Spleen (tissue), 11 donors: ENCODE results near the gene LOXL1. TPM values are rescaled to one million over a fixed set of nuclear protein-coding genes. Genes with fewer than 3 reads are reported as not detected.

Experiments
- DNase-seq: peaks from one replicate; pipeline ENCODE4 v3.0.0-alpha.2; 2020
- H3K27ac ChIP-seq, 8 donors: fragments of 200-600 bp; sonication (generic) in 7 of 8; 1 replicate in 4 of 8; 2 replicates in 4 of 8; pipeline versions ENCODE4 v1.5.0 to v1.8.0; 2016 to 2021; ENCODE audit warnings: inconsistent platforms in 4 of 8, mild to moderate bottlenecking in 4 of 8, moderate library complexity in 1 of 8
- H3K27me3 ChIP-seq, 7 donors: fragments of 200-600 bp; sonication (generic) in 6 of 7; replicated peaks in 1 of 7; 1 replicate in 4 of 7; 2 replicates in 3 of 7; pipeline versions ENCODE4 v1.5.0 to v1.8.0; 2016 to 2021; ENCODE audit warnings: inconsistent platforms in 3 of 7, mild to moderate bottlenecking in 1 of 7
- H3K36me3 ChIP-seq, 6 donors: fragments of 200-600 bp; sonication (generic) in 5 of 6; 1 replicate in 4 of 6; 2 replicates in 2 of 6; pipeline versions ENCODE4 v1.5.0 to v1.8.0; 2016 to 2021; ENCODE audit warnings: inconsistent platforms in 2 of 6
- H3K4me1 ChIP-seq, 6 donors: fragments of 200-600 bp; sonication (generic) in 5 of 6; 1 replicate in 3 of 6; 2 replicates in 3 of 6; pipeline versions ENCODE4 v1.5.0 to v1.8.0; 2016 to 2021; ENCODE audit warnings: inconsistent platforms in 3 of 6
- H3K4me3 ChIP-seq, 8 donors: fragments of 200-600 bp; sonication (generic) in 7 of 8; 1 replicate in 4 of 8; 2 replicates in 4 of 8; pipeline versions ENCODE4 v1.5.0 to v1.8.0; 2016 to 2021; ENCODE audit warnings: inconsistent platforms in 4 of 8, mild to moderate bottlenecking in 4 of 8, moderate library complexity in 2 of 8
- H3K9me3 ChIP-seq, 8 donors: fragments of 200-600 bp; sonication (generic) in 7 of 8; 1 replicate in 4 of 8; 2 replicates in 4 of 8; pipeline versions ENCODE4 v1.5.0 to v1.8.0; 2016 to 2021; ENCODE audit warnings: inconsistent platforms in 4 of 8
- POLR2A ChIP-seq, 3 donors: fragments of 450-650 bp; IDR thresholded peaks; one replicate each; pipeline ENCODE4 v1.5.1; 2017; ENCODE audit warnings: antibody characterized with exemption in 3 of 3, mild to moderate bottlenecking in 1 of 3
- POLR2AphosphoS5 ChIP-seq, 3 donors: sonication (generic); formaldehyde crosslinking; IDR thresholded peaks; one replicate each; pipeline ENCODE4 v1.5.1; 2017; ENCODE audit warnings: antibody characterized with exemption in 3 of 3
- WGBS, 5 donors: extraction: QIAGEN DNeasy Blood & Tissue Kit in 3 of 5; methylation state at CpG; one replicate each; pipeline versions ENCODE4 v1.1.5 to v1.1.7; 2013 to 2018; 5-methylcytosine and 5-hydroxymethylcytosine counted together
- intact Hi-C: fragments of 100-400 bp; cut with DNase I; formaldehyde crosslinking; loops from one replicate; pipeline ENCODE4 v1.15.0; 2023; ENCODE audit warnings: low total_unique reads
- polyA plus RNA-seq, 3 donors: library from polyadenylated mRNA; stranded (reverse); fragments of 200-250 nt; gene quantifications; one replicate each; pipeline ENCODE4 v1.2.1, GENCODE V29; 2013
- total RNA-seq, 7 donors: library from RNA; depleted of rRNA in 3 of 7; stranded (reverse); fragments of >200 nt in 3 of 7; fragmentation: NEBNext Ultra II Directional in 4 of 7; extraction: Animal tissue kit (Norgen Biotek cat#: 25700) in 4 of 7; gene quantifications; one replicate each; pipeline versions ENCODE4 v1.1.0 to v1.2.1, GENCODE V29; 2016 to 2021
- TF ChIP-seq, protein P1 (sequence below), 11 experiments: fragments of 200-600 bp in 7 of 11; fragments of 450-650 bp in 4 of 11; sonication (generic) in 4 of 11; IDR thresholded peaks in 8 of 11; conservative IDR thresholded peaks in 3 of 11; 1 replicate in 7 of 11; 2 replicates in 4 of 11; pipeline versions ENCODE4 v1.4.0 to v1.8.0; 2016 to 2021; ENCODE audit warnings: antibody characterized with exemption in 11 of 11, inconsistent platforms in 4 of 11, mild to moderate bottlenecking in 1 of 11
- donor health status: healthy with polysubstance abuse.
- donor health status: DM: no; HTN: no; CAD: no; lungs with moderate emphysema.
- donor health status: DM: no; HTN: no; CAD: no.
- donor health status: Bipolar disorder and iron deficiency.
- donor health status: healthy.
- donor health status: DM: no; HTN: no; CAD: no.
- donor health status: DM: yes; HTN: yes; CAD: no.

Gene LOXL1
- total and polyA plus RNA-seq, 10 donors: 3.3 to 11.3 (median 8.1) TPM

DNA sequence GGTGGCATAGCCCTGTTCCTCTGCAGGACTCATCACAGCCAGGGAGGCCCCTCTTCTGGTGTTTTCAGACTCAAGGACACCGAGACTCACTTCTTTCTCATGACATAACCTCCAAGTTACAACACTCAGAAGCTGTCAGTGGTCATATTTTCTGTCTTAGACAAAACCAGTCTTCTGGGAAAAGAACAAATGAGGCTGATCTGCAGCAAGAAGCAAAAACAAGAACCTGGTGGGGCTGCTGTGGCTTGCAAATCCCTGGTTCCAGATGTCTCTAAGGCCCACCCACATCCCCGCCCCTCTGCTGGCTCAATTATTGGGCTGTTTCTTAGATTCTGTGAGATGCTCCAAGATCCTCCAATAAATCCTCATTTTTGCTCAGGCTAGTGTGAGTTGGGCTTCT, 16.6 kb upstream of the LOXL1 start:
- TF ChIP-seq POLR2AphosphoS5 (IDR thresholded peaks at IDR 0.05) (no peak), POLR2A (IDR thresholded peaks at IDR 0.05) (no peak)
- TF ChIP-seq, protein P1, sequence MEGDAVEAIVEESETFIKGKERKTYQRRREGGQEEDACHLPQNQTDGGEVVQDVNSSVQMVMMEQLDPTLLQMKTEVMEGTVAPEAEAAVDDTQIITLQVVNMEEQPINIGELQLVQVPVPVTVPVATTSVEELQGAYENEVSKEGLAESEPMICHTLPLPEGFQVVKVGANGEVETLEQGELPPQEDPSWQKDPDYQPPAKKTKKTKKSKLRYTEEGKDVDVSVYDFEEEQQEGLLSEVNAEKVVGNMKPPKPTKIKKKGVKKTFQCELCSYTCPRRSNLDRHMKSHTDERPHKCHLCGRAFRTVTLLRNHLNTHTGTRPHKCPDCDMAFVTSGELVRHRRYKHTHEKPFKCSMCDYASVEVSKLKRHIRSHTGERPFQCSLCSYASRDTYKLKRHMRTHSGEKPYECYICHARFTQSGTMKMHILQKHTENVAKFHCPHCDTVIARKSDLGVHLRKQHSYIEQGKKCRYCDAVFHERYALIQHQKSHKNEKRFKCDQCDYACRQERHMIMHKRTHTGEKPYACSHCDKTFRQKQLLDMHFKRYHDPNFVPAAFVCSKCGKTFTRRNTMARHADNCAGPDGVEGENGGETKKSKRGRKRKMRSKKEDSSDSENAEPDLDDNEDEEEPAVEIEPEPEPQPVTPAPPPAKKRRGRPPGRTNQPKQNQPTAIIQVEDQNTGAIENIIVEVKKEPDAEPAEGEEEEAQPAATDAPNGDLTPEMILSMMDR (IDR thresholded peaks at IDR 0.05 in 8 of 11, conservative IDR thresholded peaks at IDR 0.05 in 3 of 11): no peak
- DNase-seq: peak; percentile 4
- intact Hi-C loops: no loop called here
- no peak overlapping the region for H3K4me3 ChIP-seq
- H3K27ac ChIP-seq: no peak overlapping the region
- WGBS, 5 donors: 75 to 90% (median 83%) methylated on average over 2 of the region's 2 CpGs
- no peaks in the 10 kb centered on the region for H3K9me3 ChIP-seq
- peaks cover 0 to 6% (median 0%) of the 10 kb centered on the region in 7 donors for H3K27me3 ChIP-seq
- peaks cover 0 to 15% (median 5%) of the 10 kb centered on the region in 6 donors for H3K4me1 ChIP-seq
- no peaks in the 10 kb centered on the region for H3K36me3 ChIP-seq

DNA sequence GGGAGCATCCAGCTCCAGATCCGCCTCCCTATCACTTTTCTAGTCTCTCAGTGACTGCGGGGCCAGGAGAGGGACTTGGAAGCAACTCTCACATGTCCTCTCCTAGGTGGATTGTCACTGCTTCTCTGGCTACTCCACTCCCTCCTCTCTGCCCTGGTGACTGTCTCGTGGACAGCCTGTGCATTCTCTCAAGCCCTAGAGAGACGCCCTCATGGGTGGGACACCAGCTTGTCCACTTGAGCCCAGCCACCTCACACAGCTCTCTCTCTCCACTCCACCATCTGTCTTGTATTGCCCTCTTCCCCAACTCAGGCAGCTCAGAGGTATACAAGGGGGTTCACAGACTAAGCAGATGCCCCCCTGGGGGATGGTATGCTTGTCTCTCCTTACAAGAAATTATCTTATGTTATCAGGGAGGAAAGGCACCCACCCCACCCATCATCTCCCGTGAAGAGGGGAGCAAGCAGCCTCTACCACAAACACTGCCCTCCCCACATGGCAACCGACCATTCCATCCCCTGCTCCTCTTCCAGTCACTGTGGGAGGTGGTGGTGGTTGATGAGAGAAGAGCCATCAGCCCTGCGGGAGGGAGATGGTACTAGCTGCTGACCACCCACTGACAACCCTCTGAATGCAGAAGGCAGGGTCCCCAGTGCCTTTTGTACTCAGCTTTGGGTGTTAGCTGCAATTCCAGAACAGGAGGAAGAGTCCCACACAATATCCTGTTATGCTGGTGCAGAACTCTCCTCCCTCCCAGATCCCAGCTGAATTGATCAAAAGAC, 15.5 kb upstream of the LOXL1 start:
- 75 to 85% (median 76%) methylated on average over 7 of the region's 7 CpGs for WGBS, 5 donors

DNA sequence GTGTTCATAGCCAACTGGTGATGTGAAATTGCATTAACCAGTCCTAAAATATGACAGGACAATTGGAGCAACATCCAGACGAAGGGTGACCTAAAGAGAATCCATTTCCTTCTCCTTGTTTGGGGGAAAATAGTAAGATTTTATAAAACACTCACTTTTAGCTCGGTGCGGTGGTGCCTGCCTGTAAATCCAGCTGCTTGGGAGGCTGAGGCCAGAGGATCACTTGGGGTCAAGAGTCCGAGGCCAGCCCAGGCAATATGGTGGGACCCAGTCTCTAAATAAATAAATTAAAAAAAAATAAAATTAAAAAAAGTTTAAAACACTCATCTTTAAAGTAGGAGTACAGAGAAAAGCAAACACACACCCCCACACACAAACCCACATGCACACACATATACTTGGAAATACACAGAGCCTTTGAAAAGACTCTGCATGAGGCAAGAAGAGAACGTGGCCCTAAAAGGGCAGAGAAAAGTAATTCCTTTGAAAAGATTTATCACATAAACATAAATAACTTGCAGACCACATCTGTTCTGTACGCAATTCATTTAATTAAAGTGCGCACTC, 14.1 kb upstream of the LOXL1 start:
- Histone ChIP-seq H3K27ac (no peak overlapping the region), H3K36me3 (peaks cover 0 to 3% (median 0%) of the 10 kb centered on the region in 6 donors), H3K4me1 (peaks cover 0 to 15% (median 5%) of the 10 kb centered on the region in 6 donors), H3K27me3 (peaks cover 0 to 6% (median 0%) of the 10 kb centered on the region in 7 donors), H3K4me3 (no peak overlapping the region), H3K9me3 (peaks cover 0 to 9% (median 5%) of the 10 kb centered on the region in 8 donors)
- 78 to 89% (median 80%) methylated on average over 7 of the region's 7 CpGs for WGBS, 5 donors
- peak; percentile 30 for DNase-seq
- TF ChIP-seq POLR2A (IDR thresholded peaks at IDR 0.05) (no peak), POLR2AphosphoS5 (IDR thresholded peaks at IDR 0.05) (no peak)
- TF ChIP-seq, protein P1 (IDR thresholded peaks at IDR 0.05 in 8 of 11, conservative IDR thresholded peaks at IDR 0.05 in 3 of 11): no peak
- intact Hi-C loops: no loop called here

More for the DNA sequence above, 15.5 kb upstream of the LOXL1 start:
- Histone ChIP-seq H3K27me3 (peaks cover 0 to 6% (median 0%) of the 10 kb centered on the region in 7 donors), H3K9me3 (peaks cover 0 to under 1% (median 0%) of the 10 kb centered on the region in 8 donors), H3K4me1 (peaks cover 0 to 15% (median 5%) of the 10 kb centered on the region in 6 donors), H3K36me3 (no peaks in the 10 kb centered on the region), H3K27ac (no peak overlapping the region), H3K4me3 (no peak overlapping the region)
- peak; percentile 45 for DNase-seq
- TF ChIP-seq POLR2AphosphoS5 (IDR thresholded peaks at IDR 0.05): no peak
- TF ChIP-seq, protein P1 (IDR thresholded peaks at IDR 0.05 in 8 of 11, conservative IDR thresholded peaks at IDR 0.05 in 3 of 11): no peak
- TF ChIP-seq POLR2A (IDR thresholded peaks at IDR 0.05): no peak
- intact Hi-C loops: no loop called here

DNA sequence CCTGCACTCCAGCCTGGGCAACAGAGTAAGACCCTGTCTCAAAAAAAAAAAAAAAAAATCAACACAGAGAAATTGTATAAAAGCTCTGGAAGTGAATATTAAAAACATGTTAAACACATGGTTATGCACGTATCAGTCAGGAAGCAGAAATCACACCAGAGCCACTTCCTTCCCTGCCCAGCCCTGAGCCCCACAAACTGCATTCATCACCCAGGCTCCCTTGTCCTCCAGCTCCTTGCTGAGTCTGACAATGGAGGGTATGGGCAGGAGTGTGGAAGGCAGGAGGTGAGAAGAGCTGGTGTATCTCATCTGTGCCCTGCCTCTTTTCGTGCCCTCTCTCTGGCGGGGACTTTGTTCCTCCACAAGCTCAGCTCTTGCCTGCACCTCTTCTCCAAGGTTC, 12.1 kb upstream of the LOXL1 start:
- Histone ChIP-seq H3K4me3 (no peak overlapping the region), H3K36me3 (peaks cover 0 to 3% (median 0%) of the 10 kb centered on the region in 6 donors), H3K9me3 (peaks cover 0 to 20% (median 5%) of the 10 kb centered on the region in 8 donors), H3K27ac (no peak overlapping the region), H3K27me3 (peaks cover 0 to 6% (median 0%) of the 10 kb centered on the region in 7 donors), H3K4me1 (peaks cover 0 to 11% (median 3%) of the 10 kb centered on the region in 6 donors)
- TF ChIP-seq POLR2AphosphoS5 (IDR thresholded peaks at IDR 0.05): no peak
- TF ChIP-seq POLR2A (IDR thresholded peaks at IDR 0.05): no peak
- TF ChIP-seq, protein P1 (IDR thresholded peaks at IDR 0.05 in 8 of 11, conservative IDR thresholded peaks at IDR 0.05 in 3 of 11): no peak
- intact Hi-C loops: no loop called here
- peak; percentile 43 for DNase-seq
- WGBS, 5 donors: 21 to 49% (median 25%) methylated on average over 3 of the region's 3 CpGs
